Amniotic stem cell (primary cell): ENCODE measurements around the gene TTLL1.

ENCODE experiments used
- DNase-seq: peaks from one replicate; lab custom pipeline; 2025; lab: John Stamatoyannopoulos, UW

The TTLL1 gene

DNA sequence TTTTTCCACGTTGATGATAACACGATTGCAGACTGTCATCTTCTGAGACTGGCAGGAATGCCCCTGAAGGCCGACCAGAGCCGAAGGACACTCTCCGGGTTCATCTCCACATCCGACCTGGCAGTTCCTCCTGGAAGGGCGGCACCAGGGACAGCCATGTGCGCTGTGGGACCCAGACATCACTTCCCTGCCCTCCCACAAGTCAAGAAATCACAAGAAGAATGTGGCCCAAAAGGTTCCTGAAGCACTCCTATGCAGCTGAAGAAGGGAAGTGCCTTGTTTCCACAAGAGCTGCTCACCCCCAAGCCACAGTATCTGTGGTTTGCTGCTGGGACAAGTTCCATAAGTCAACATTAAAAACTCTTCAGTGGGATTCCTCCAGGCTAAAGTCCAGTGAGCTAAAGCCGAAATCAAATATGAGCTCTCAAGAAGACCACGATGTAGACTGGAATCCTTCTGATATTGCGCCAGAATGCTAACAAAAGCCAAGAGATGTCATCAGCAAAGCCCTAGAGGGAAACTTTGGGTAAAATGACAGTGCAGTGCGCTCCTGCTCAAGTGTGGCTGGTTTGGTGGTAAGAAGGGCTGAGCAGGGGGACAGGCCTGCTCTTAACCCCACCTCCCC, 95.4 kb downstream of the TTLL1 start:
- DNase-seq, result no peak

DNA sequence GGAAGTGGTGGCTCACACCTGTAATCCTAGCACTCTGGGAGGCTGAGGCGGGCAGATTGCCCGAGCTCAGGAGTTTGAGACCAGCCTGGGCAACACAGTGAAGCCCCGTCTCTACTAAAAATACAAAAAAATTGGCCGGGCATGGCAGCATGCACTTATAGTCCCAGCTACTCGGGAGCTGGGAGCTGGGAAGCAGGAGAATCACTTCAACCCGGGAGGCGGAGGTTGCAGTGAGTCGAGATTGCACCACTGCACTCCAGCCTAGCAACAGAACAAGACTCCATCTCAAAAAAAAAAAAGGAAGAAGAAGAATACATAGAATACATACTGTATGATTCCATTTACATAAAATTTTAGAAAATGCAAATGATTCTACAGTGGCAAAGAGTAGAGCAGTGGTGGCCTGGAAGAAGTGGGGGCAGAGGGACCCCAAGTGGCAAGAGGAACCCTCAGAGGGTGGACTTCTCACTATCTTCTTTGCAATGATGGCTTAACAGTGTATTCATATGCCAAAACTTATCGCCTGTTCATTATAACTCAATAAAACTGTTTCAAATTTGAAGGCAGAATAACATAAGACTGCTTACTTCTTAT, 96.2 kb downstream of the TTLL1 start:
- DNase-seq, result no peak

DNA sequence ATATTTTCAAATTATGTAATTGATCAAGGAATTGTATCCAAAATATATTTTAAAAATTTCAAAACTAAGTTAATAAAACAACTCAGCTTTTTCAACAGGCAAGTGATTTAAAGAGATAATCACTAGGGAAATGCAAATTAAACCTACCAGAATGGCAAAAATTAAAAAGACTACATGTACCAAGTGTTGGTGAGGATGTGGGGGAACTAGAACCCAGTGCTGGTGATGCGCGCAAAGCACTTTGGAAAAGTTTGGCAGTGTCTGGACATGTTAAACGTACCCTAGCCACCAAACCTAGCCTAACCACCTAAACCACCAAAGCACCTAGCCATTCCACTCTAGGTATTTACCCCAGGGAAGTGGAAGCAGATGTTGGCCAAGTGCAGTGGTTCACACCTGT, 97.1 kb downstream of the TTLL1 start:
- no peak for DNase-seq

DNA sequence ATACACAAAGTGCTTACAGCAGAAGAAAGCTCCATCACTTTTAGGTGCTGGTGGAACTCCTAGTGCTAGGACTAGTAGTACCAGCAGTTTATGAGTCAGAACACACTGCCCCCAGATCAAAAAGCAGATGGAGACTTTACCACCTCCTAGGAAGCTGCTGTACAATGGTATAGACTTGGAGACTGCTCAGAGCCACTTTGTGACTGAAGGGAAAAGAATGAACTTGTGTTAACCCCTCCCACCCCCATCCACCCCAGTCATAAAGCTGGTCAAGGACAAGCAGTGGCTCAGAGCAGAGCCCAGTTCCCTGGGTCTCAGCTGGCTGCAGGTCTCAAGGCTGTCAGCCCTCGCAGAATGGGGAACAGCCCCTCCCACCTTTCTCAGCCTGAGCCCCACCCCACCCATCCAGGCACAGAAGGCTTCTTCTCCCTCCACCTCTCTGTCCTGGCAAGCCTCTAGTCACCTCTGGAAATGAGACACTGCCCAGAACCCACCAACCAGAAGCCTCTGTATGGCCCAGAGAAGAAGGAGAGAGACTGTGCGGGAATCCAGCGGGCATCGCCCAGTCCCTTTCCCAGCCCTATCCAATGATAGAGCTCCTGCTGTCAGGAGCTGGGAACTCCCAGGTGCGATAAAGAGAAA, 98.1 kb downstream of the TTLL1 start:
- DNase-seq, result no peak

DNA sequence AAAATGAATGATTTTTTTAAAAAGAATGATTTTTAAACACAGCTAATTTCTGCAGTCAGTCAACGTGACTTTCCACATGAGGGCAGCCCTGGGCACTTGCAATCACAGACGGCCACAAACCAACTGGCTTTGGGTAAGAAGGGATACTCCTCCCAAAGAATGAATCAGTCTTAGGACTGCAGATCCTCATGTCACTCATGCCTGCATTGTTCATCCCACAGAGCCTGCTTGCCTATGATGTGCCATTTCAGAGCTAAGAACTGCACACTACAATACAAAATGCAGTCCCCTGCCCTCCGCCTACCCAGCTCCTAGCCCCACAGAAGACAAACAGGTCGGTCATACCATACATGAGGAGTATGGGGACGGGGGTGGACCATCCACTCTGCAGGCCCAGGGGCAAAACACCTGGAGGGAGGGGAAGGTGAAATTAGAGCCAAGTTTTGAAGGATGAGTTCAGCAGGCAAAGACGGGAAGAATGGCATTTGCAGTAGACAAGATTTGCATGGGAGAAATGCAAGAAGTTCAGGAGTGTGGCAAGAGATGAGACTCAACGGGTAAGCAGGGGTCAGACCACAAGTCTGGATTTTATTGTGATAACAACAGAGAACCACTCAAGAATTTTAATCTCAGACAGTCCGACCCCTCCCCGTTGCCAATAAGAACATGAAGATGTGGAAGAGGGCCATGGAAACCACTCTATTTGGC, 98.9 kb downstream of the TTLL1 start:
- peak; percentile 92 for DNase-seq
